ENCODE measurements around the gene NUP93. TPM values are rescaled to one million over a fixed set of nuclear protein-coding genes. Genes with fewer than 3 reads are reported as not detected.
A peak's percentile ranks its signal among the peaks of the same experiment; 100 is the strongest.

NUP93 gene
- polyA plus RNA-seq, 1 of the 3 experiments (the other 2 are of a cell fraction), result 43.1 TPM

GRCh38 chr16:56709443-56710040 is 20.4 kb upstream of the NUP93 start:
- TF ChIP-seq FOSL2 (IDR thresholded peaks at IDR 0.05; ENCODE audit: borderline replicate concordance, low read depth) (no peak), RXRA (IDR thresholded peaks at IDR 0.05; ENCODE audit: borderline replicate concordance, low read depth) (no peak), MEF2A (IDR thresholded peaks at IDR 0.05; ENCODE audit: borderline replicate concordance, low read depth) (no peak), POLR2AphosphoS5 (IDR thresholded peaks at IDR 0.05; ENCODE audit: low read depth, low read length) (no peak), FOXM1 (IDR thresholded peaks at IDR 0.05; ENCODE audit: low read depth) (no peak), JUND (IDR thresholded peaks at IDR 0.05) (no peak), RAD21 (IDR thresholded peaks at IDR 0.05; ENCODE audit: low read length) (no peak), ELF1 (IDR thresholded peaks at IDR 0.05) (no peak), TCF12 (IDR thresholded peaks at IDR 0.05) (no peak), MXI1 (IDR thresholded peaks at IDR 0.05; ENCODE audit: low read depth, low read length) (no peak), GATA2 (CRISPR knock-in tag; IDR thresholded peaks at IDR 0.05) (no peak), SIN3A (IDR thresholded peaks at IDR 0.05; ENCODE audit: borderline replicate concordance, low read depth, low read length) (no peak), FOXJ3 (CRISPR knock-in tag; IDR thresholded peaks at IDR 0.05) (no peak), GABPA (IDR thresholded peaks at IDR 0.05; ENCODE audit: low read depth) (no peak), TAF1 (IDR thresholded peaks at IDR 0.05; ENCODE audit: borderline replicate concordance, low read depth, low read length) (no peak), SMC3 (IDR thresholded peaks at IDR 0.05; ENCODE audit: low read depth, low read length) (no peak)
- TF ChIP-seq, protein P1, sequence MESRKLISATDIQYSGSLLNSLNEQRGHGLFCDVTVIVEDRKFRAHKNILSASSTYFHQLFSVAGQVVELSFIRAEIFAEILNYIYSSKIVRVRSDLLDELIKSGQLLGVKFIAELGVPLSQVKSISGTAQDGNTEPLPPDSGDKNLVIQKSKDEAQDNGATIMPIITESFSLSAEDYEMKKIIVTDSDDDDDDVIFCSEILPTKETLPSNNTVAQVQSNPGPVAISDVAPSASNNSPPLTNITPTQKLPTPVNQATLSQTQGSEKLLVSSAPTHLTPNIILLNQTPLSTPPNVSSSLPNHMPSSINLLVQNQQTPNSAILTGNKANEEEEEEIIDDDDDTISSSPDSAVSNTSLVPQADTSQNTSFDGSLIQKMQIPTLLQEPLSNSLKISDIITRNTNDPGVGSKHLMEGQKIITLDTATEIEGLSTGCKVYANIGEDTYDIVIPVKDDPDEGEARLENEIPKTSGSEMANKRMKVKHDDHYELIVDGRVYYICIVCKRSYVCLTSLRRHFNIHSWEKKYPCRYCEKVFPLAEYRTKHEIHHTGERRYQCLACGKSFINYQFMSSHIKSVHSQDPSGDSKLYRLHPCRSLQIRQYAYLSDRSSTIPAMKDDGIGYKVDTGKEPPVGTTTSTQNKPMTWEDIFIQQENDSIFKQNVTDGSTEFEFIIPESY (IDR thresholded peaks at IDR 0.05; ENCODE audit: borderline replicate concordance, low read depth), result no peak
- Histone ChIP-seq H3K27me3 (ENCODE audit: insufficient read depth) (no peaks in the 10 kb centered on the region), H3K9ac (no peak overlapping the region), H3K9me2 (no peaks in the 10 kb centered on the region), H2AFZ (ENCODE audit: low read depth) (no peak overlapping the region), H3K4me3 (ENCODE audit: low read depth in 2 of 2, low read length in 1 of 2) (no peak overlapping the region), H3K4me2 (no peak overlapping the region), H3K27ac (ENCODE audit: low read depth in 2 of 2, low read length in 1 of 2) (0 out of 4 replicates have a peak overlapping the region, but pooled peaks of 1 of the 2 experiments have one; percentile 19), H4K20me1 (ENCODE audit: insufficient read depth) (no peaks in the 10 kb centered on the region), H3K9me3 (no peaks in the 10 kb centered on the region), H3K4me1 (ENCODE audit: control insufficient read depth in 1 of 2, insufficient read depth in 2 of 2, low read depth in 1 of 2, low read length in 1 of 2) (peaks cover 0 to 15% of the 10 kb centered on the region in 2 experiments; a peak in 2 of 4 replicates), H3K36me3 (replicated peaks in 1 of 2; ENCODE audit: control insufficient read depth in 1 of 2, insufficient read depth in 2 of 2, low read length in 1 of 2) (no peaks in the 10 kb centered on the region), H3F3A (replicated peaks; ENCODE audit: insufficient read depth) (no peaks in the 10 kb centered on the region), H3K79me2 (ENCODE audit: insufficient read depth) (no peaks in the 10 kb centered on the region)
- ChIA-PET CTCF (interaction anchor here (0.6 to 3.7 kb wide), 9 partner anchors 12 to 195 kb away, joined by 3 to 15 read pairs (median 4); no protein-coding TSS in a partner anchor), POLR2A (no interaction called here)
- DNase-seq, result no peak
- 77% methylated on average over 4 of the region's 4 CpGs for whole genome bisulfite sequencing (ENCODE audit: low lambda C conversion rate)

DNA sequence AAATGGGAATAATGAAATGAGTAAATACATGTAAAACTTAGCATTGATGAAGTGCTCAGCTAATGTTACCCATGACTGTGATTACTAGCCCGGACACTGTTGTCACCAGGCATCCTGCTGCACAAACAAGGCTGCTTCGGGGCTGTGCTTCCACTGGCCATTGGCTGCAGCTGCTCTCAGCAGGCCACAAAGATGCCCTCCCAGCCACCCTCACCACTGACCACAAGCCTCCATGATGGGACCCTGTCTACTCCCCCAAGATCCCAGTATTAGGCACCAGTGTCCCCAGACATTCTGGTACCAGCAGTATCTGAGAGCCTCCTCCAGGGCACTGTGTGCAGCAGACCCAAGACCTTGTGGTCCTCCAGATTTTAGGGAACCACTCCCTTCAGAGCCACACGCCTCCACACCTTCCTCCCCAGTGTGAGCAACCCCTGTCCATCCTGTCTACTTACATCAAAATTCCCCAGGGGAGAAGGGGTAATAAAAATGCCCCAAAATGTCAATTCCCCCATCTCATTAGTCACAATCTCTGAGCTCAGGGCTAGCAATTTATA is 19.7 kb upstream of the NUP93 start:
- H3K4me1 ChIP-seq (ENCODE audit: control insufficient read depth in 1 of 2, insufficient read depth in 2 of 2, low read depth in 1 of 2, low read length in 1 of 2), result peaks cover 0 to 18% of the 10 kb centered on the region in 2 experiments; a peak in 2 of 4 replicates
- no peak for DNase-seq
- H3K9me3 ChIP-seq, result no peaks in the 10 kb centered on the region
- H3K4me2 ChIP-seq, result no peak overlapping the region
- WGBS (ENCODE audit: low lambda C conversion rate), result 56% methylated on average over 3 of the region's 3 CpGs
- no peak overlapping the region for H3K9ac ChIP-seq
- CTCF ChIA-PET, result interaction anchor here (1.1 to 2.2 kb wide), 4 partner anchors 13 to 109 kb away, joined by 3 to 7 read pairs (median 4); no protein-coding TSS in a partner anchor
- H4K20me1 ChIP-seq (ENCODE audit: insufficient read depth), result no peaks in the 10 kb centered on the region
- no peaks in the 10 kb centered on the region for H3K79me2 ChIP-seq (ENCODE audit: insufficient read depth)
- H3F3A ChIP-seq (replicated peaks; ENCODE audit: insufficient read depth), result no peaks in the 10 kb centered on the region
- TF ChIP-seq MEF2A (IDR thresholded peaks at IDR 0.05; ENCODE audit: borderline replicate concordance, low read depth) (no peak), SMC3 (IDR thresholded peaks at IDR 0.05; ENCODE audit: low read depth, low read length) (no peak), ELF1 (IDR thresholded peaks at IDR 0.05) (no peak)
- no peak overlapping the region for H2AFZ ChIP-seq (ENCODE audit: low read depth)
- no peaks in the 10 kb centered on the region for H3K36me3 ChIP-seq (replicated peaks in 1 of 2; ENCODE audit: control insufficient read depth in 1 of 2, insufficient read depth in 2 of 2, low read length in 1 of 2)
- POLR2A ChIA-PET, result no interaction called here
- H3K4me3 ChIP-seq (ENCODE audit: low read depth in 2 of 2, low read length in 1 of 2), result no peak overlapping the region
- no peaks in the 10 kb centered on the region for H3K27me3 ChIP-seq (ENCODE audit: insufficient read depth)
- H3K9me2 ChIP-seq, result no peaks in the 10 kb centered on the region
- no peak overlapping the region for H3K27ac ChIP-seq (ENCODE audit: low read depth in 2 of 2, low read length in 1 of 2)
